GM21786 (cell line): ENCODE measurements around the gene PCSK5.
"Not testable (repeated sequence)": the region's sequence is repeated elsewhere in the genome, so short reads cannot be mapped to it uniquely, and the experiment has no call there.

Source experiments
- ATAC-seq: cut with Tn5 transposase; IDR thresholded peaks from one replicate; pipeline ENCODE4 v1.9.1; 2021; ENCODE audit not compliant: unreplicated experiment

PCSK5 gene

GRCh38 chr9:75962013-75962661 is 71.7 kb downstream of the PCSK5 start:
- no peak for ATAC-seq

GRCh38 chr9:75962662-75963036 is 72.2 kb downstream of the PCSK5 start:
- no peak for ATAC-seq

- not testable (repeated sequence) for ATAC-seq
Observed at GRCh38 chr9:75963321-75963720, 72.8 kb downstream of the PCSK5 start.

- no peak for ATAC-seq
Observed at GRCh38 chr9:75964427-75964826, 74.0 kb downstream of the PCSK5 start.

- ATAC-seq: no peak
Observed at GRCh38 chr9:75965231-75965630, 74.8 kb downstream of the PCSK5 start.

GRCh38 chr9:75967556-75967955 is 77.1 kb downstream of the PCSK5 start:
- no peak for ATAC-seq

- no peak for ATAC-seq
Observed at GRCh38 chr9:75974016-75974766, 83.7 kb downstream of the PCSK5 start.

GRCh38 chr9:75975071-75975470 is 84.6 kb downstream of the PCSK5 start:
- no peak for ATAC-seq

GRCh38 chr9:75976549-75976948 is 86.1 kb downstream of the PCSK5 start:
- no peak for ATAC-seq

GRCh38 chr9:75979362-75979761 is 88.9 kb downstream of the PCSK5 start:
- ATAC-seq: no peak

- ATAC-seq: no peak
Observed at GRCh38 chr9:75983319-75984045, 93.0 kb downstream of the PCSK5 start.

- ATAC-seq: no peak
Observed at GRCh38 chr9:75985515-75985914, 95.0 kb downstream of the PCSK5 start.

- no peak for ATAC-seq
Observed at GRCh38 chr9:75988663-75989062, 98.2 kb downstream of the PCSK5 start.

- no peak for ATAC-seq
Observed at GRCh38 chr9:75990156-75990555, 99.7 kb downstream of the PCSK5 start.

- no peak for ATAC-seq
Observed at GRCh38 chr9:75990576-75991304, 100.3 kb downstream of the PCSK5 start.

GRCh38 chr9:75992482-75993206 is 102.2 kb downstream of the PCSK5 start:
- ATAC-seq: no peak

GRCh38 chr9:75993434-75993833 is 103.0 kb downstream of the PCSK5 start:
- ATAC-seq: no peak

GRCh38 chr9:75995066-75995465 is 104.6 kb downstream of the PCSK5 start:
- ATAC-seq: no peak

GRCh38 chr9:75996726-75997125 is 106.3 kb downstream of the PCSK5 start:
- no peak for ATAC-seq

GRCh38 chr9:75997206-75997605 is 106.7 kb downstream of the PCSK5 start:
- ATAC-seq: no peak
